GM18858 (cell line): ENCODE data around the gene MTMR11.

Experiments used
- ATAC-seq: cut with Tn5 transposase; IDR thresholded peaks from one replicate; pipeline ENCODE4 v1.9.1; 2021; ENCODE audit not compliant: unreplicated experiment

MTMR11 gene

DNA sequence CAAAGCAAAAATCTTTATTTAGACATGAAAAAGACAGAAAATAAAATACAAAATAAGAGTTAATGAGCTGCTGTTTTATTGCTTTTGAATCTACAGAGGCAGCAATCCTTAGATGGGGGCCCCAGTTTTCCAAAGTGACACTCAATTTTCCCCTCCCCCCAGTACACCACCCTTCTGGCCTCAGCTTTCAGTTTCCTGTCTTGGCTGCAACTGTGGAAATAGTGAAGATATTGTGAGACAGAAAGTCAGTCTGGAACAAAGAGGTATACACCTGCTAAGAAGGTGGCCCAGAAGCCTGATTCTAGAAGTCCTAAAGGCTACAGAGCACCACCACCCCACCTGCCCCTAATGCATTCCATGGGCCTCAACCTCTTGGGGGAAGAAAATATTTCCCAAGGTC, 1.1 kb upstream of the MTMR11 start:
- no peak for ATAC-seq

GRCh38 chr1:149936992-149937705, 470 bp upstream of the MTMR11 start:
- ATAC-seq = no peak

DNA sequence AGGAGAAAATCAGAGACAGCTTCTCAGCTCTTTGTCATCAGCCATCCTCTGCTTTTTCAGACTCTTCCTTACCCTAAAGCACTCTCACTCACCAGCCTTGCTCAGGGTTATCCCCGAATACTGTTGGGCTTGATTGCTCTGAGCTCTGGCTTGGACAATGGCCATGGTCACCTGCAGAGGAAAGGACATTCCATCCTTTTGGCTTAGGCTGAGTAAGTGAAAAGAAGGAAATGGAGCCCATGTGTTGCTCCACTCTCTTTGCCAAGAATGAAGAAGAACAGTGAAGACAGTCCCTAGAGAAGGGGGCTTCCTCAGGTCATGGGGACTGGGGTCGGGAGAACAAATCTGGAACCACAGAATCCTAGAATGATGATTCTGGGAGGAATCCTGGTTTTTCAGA, 2.3 kb downstream of the MTMR11 start:
- ATAC-seq = no peak

DNA sequence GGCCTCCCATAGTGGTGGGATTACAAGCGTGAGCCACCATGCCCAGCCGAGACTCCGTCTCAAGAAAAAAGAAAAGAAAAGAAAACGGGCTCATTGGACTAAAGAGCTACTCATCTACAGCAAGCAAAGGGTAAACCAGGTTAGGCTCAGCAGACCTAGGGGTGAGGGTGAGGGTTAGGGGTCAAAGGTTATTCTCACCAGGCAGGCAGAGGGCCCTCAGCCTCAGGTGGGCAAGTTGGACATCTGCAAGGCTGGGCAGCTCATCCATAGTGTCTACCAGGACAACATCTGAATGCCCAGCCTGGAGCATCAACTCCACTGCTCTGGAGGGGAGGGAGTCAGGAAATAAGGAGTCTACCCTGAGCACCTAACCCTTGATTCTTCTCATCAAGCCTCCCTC, 3.5 kb downstream of the MTMR11 start:
- ATAC-seq = no peak

DNA sequence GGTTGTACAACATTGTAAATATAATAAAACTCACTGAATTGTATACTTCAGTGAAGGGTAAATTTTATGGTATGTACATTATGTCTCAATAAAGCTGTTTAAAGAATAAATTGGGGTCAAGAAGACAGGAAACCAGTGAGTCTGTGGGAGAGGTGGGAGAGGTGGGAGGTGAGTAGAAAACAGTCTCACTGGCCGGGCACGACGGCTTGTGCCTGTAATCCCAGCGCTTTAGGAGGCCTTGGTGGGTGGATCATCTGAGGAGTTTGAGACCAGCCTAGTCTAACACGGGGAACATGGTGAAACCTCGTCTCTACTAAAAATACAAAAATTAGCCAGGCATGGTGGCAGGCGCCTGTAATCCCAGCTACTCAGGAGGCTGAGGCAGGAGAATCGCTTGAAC, 4.2 kb downstream of the MTMR11 start:
- no peak for ATAC-seq

- no peak for ATAC-seq
These were observed 5.4 kb downstream of the MTMR11 start for GRCh38 chr1:149931212-149931790.

DNA sequence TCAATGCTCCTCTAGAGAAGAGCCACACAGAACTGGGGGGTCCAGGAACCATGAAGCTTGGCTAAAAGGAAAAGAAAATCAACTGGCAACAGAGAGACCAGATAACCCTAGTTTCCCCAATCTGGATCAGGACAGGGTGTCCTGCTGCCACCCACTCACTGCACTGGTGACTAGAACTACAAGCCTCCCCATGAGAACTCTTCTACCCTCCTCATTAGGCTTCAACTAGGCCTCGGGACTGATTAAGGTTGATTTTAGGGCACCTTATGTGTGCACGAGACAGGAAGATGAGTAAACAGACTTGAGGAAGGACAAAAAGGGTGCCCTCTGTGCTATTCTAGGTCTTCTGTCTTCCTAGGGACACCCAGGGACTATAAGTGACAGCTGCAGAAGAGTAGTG, 6.8 kb downstream of the MTMR11 start:
- no peak for ATAC-seq

- no peak for ATAC-seq
These were observed 8.3 kb downstream of the MTMR11 start for GRCh38 chr1:149928401-149928724.

DNA sequence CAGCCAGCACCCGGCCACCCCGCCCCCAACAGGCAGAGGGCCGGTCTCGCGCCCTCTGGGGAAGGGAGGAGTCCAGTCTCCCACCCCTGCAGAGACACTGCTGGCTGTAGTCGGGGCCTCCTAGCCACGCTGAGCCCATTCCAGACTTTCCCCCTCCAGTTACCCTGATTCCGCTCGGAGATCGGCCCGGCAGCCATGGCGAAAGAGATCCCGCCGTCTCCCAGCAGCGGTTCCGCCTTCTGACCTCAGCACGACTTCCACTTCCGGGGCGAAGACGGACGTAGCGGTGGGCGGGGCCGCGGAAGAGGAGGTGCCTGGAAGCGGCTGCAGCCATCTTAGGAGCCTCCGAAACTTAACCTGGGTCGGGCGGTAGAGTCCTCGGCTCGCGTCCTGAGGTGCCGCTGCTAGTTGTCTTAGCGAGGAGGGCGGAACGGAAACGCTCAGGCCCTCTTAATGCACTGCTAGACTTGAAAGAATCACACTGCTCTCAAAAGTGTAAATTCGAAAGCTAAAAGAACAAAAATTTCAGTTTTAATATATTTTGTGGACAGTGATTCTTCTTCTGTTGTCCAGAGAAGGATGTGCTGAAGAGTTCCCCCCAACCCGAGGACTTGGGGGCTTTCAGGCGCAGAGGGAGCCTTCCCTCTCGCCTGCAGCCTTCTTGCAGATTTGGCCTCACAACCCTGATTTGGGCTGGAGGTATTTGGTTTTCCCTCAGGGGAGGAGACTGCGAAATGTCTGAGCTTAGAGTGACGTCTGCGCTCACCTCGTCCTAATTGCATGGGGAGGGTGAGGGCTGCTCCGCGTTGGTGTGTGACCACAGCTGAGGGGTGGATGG, 8.9 kb downstream of the MTMR11 start, which contains the start of gene SF3B4:
TSS of gene SF3B4 (minus strand) at position 241 of the 838 bp plus-strand sequence. CDS start at position 197, 44 bp downstream.
- peak; percentile 73 for ATAC-seq

DNA sequence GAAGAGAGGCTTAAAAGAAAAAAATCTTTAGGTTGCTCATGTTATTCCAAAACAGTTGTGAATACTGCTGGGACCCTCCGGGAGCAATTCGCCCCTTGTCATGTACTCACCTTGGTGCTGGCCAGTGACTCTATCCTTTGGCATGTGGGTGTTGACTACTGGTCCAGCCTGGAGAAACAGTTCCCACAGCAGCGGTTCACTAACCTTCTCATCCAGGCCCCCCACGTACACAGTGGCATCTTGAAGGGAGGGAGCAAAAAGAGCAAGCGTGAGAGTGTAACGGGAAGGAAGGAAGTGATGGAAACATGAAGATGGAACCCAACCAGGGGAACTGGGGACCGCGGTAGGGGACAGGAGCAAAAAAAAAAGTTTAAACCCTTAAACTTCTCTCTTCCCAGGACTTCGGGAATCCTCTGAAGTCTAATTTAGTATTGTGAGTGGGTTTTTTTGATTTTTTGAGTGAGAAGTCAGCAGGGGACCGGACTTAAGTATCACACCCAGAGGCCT, 9.6 kb downstream of the MTMR11 start:
- ATAC-seq = no peak

- ATAC-seq = no peak
These were observed 10.4 kb downstream of the MTMR11 start for GRCh38 chr1:149926296-149926695.

- no peak for ATAC-seq
These were observed 10.9 kb downstream of the MTMR11 start for GRCh38 chr1:149925751-149926150.

- no peak for ATAC-seq
These were observed 11.3 kb downstream of the MTMR11 start for GRCh38 chr1:149925345-149925744.

- no peak for ATAC-seq
These were observed 13.1 kb downstream of the MTMR11 start for GRCh38 chr1:149923626-149924025.

GRCh38 chr1:149917571-149918144, 19.0 kb downstream of the MTMR11 start, which contains the start of gene SV2A:
Gene SV2A (minus strand): TSS chr1:149917844. CDS start chr1:149913840, 4,004 bp downstream.
- no peak for ATAC-seq

GRCh38 chr1:149916898-149917252, 19.8 kb downstream of the MTMR11 start:
- ATAC-seq = no peak

DNA sequence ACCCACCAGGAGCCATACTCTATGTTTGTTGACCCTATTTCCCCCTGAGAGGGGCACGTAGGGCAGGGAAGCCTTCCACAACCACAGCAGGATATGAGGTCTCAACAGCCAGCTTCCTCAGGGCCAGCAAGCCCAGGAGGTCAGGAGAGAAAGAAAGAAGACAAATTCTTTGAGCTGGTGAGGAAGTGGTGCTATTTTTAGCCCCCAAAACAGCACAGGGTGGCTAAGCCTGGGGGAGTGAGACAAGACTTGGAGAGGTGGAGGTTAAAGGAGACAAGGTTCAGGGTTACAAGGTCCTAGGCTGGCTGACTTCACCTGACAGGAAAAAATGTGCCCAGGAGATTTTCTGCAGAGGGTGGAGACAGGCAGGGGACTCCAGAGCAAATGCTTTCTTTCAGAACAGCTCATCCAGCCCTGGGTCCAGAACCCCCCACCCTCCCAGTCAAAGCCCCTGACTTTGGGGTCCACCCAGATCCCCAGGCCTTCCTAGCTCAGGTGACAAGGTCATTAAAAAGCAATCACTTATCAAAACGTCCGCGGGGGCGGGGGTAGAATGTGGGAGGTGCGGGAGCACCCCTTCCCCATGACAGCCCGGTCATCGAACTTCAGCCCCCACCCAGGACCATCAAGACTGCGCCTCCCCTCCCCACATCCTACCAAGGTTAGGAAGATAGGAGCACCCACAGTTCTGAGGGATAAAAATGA, 20.3 kb downstream of the MTMR11 start:
- ATAC-seq = no peak

DNA sequence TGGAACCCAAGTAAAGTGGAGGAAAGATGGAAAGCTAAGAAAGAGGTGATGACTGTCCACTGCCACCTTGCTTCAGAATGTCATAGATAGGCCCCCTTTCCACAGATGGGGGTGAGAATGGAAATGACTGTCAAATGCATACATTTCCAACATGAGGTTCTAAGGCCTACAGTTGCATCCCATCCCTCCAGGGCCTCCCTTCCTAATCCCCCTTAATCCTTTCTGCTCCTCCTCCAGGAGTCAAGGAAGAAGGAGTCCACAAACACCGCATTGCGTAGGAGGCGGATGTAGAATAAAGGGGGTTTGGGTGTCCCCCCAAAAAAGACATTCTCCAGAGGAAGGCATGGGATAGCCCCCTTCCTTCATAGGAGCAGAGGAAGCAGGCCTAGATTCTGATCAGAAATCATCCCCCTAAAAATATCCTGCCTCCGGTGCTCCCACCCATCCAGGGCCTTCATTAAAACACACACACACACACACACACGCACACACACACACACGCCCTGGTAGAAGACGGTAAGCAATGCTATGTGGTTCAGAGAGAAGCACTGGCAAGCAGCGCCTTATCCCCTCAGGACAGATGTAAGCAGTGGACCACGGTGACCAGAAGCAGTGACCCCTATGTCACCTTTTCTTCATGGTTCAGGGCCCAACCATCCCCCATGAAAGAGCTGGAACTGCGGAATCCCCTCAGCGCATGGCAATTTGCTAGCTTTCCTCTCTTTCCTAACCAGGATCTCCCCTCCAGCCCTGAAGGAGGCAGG, 21.1 kb downstream of the MTMR11 start:
- no peak for ATAC-seq

GRCh38 chr1:149914545-149914944, 22.1 kb downstream of the MTMR11 start:
- ATAC-seq = no peak

- no peak for ATAC-seq
These were observed 30.1 kb downstream of the MTMR11 start for GRCh38 chr1:149906570-149907075.
